ENCODE data around the gene SIGLEC7.
A peak's percentile ranks its signal among the peaks of the same experiment; 100 is the strongest.

The SIGLEC7 gene

DNA sequence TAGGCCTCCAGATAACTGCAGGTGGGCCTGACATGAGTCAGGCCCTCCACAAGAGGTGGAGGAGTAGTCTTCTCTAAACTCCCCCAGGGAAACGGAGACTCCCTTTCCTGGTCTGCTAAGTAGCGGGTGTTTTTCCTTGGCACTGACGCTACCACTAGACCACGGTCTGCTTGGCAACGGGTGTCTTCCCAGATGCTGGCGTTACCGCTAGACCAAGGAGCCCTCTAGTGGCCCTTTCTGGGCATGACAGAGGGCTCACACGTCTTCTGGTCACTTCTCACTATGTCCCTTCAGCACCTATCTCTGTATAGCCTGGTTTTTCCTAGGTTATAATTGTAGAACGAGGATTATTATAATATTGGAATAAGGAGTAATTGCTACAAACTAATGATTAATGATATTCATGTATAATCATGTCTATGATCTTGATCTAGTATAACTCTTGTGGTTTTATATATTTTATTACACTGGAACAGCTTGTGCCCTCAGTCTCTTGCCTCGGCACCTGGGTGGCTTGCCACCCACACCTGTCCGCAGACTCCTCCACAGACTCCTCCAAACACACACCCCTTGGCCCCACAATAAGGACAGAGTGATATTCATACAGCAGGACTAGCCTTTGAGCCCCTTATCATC lies 27.3 kb downstream of the SIGLEC7 start:
- peak; percentile 63 for DNase-seq

DNA sequence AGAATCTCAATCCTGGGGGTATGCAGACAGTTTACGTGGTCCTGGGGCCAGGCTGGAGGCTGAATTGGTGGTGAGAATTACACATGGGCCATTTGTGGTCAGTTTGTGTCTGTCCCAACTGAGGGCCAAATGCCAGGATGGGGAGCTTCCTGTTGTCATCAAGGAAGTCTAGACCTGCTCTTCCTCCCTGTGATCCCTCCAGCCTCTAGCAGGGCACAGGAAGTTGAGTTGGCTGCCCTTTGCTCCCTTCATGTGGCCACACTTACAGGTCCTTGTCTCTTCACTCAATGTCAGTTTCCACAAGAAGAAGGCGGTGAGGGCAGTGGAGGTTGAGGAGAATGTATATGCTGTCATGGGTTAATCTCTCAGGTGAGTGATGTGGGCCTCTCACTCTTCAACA lies 30.1 kb downstream of the SIGLEC7 start:
- DNase-seq: no peak

DNA sequence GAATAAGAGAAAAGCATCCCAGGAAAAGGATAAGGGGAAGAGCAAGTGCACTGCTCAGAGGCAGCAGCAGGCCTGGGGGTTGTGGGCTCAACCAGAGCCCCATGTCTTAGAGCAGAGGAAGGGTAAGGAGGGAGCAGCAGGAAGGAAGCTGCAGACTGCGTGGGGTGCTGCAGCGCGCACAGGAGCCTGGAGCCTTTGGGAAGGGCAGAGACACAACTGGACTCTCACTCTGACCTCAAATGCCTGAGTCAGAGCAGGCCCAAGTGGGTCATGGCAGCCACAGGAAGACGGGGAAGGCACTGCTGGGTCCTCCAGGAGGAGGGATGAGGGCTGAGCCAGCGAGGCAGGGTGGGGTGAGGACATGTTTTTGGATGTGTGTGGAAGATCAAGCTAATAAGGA lies 31.6 kb downstream of the SIGLEC7 start:
- no peak for DNase-seq

DNA sequence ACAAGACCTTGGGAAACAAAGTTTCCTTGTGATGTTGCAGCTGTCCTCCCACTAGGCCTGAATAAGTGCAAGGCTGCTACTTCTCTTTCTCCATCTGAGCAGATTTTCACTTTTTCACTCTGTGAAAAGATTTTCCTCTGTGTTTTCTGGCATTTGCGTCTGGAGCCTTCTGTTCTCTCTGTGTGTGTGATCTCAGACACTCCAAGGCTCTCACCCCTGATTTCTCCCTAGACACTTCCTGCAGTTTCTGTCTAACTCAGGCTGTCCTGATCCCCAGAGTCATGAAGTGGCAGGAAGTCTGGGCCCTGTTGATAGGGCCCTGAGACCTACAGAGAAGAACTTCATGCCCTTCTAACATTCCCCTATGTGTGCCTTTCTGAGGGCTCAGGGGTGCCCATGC lies 37.2 kb downstream of the SIGLEC7 start:
- no peak for DNase-seq

DNA sequence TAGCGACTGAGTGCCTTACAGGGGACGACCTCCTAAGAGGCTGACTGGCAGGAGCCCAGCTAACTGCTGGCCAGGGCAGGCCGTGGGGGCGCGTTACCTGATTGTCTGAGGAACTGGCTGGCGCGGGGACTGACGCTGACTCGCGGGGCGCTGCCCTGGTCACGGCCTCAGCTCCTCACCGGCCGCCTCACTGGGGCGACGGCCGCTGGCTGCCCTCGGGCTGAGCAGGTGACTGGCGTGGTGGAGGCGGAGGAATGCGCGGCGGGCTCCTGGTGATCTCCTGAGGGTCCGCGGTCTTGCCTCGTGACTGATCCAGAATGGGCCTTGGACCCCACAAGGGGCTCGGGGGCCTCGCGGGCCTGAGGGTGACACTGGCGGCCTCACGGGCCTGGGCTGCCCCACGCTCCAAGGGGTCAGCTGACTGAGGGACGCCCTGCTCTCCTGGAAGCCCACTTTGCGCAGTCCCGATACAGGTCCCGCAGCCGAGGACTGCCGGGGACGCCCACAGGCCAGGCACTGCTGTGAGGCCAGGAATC lies 39.3 kb downstream of the SIGLEC7 start:
- DNase-seq: no peak

DNA sequence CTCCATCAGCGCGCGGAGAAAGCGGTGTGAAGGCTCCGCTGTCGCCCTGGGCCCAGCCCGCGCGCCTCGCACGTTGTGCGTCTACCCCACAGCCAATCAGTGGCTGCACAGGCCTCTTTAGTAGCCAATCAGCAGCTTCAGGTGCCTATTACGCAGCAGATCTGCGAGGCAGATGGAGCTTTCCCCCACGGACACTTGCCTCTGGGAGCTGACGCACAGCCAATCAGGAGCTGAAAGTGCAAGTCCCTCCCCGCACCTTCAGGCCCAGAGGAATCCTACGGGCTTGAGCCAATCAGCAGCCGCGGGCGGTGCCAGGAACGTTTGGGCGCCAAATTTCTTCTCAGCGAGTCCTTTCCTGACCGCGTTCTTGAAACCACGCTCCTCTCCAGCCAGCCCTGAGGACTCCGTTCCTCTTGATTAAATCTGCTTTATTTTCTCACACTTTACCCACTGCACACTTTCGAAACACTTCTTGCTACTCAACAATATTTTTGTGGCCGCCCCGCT lies 39.9 kb downstream of the SIGLEC7 start:
- peak; percentile 44 for DNase-seq

DNA sequence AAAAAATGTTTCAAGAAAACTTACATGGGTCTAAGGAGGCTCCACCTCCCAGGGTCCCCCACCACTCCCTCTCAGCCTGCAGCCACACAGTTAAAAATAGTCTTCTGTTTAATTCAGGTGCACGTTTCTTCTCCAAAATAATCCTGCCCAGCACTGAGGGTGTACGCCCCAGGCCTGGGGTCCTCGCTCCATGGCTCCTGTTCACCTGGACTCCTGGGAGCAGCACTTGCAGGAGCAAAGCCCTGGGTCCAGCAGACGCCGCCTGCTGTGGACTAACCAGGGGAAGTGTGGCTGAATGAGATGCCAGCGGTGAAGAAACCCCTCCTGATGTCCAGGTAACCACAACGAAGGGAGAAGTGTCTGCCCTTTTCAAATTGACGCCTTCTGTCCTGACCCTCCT lies 41.5 kb downstream of the SIGLEC7 start:
- no peak for DNase-seq

DNA sequence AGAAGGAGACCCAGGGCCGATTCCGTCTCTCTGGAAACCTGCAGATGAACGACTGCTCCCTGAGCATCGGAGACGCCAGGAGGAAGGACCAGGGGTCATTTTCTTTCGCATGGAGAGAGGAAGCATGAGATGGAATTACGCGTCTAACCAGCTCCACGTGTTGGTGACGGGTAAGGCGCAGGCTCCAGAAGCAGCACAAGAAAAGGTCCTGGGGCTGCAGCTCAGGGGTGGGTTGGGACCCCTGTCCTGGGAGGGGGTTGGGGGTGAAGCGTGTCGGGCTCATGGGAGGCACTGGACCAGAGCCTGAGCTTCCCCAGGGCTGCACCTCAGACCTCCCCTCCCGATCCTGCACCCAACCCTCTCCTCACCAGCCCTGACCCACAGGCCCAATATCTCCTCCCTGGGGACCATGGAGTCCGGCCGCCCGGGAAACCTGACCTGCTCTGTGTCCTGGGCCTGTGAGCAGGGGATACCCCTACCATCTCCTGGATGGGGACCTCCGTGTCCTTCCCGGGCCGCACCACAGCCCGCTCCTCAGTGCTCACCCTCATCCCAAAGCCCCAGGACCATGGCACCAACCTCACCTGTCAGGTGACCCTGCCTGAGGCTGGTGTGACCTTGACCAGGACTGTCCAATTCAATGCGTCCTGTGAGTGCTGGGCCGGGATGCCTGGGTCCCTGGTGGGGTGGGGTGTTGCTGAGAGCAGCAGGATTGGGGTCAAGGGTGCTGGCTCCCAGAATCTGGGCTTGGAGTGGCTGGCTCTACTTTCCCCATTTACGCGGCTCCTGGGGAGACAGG lies 43.2 kb downstream of the SIGLEC7 start:
- no peak for DNase-seq

DNA sequence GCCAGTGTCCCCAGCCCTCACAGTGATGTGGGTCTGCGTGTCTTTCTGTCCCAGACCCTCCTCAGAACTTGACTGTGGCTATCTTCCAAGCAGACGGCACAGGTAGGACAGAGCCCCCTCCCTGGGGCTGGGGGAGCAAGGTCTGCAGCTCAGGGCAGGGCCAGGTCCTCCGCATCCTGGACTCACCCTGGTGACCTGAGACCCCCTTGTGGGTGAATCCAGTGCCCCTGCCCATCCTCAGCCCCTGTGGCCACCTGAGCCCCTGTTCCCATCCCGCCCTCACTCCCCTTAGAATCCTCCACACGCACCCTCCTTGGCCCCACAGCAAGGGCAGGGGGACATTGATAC lies 43.7 kb downstream of the SIGLEC7 start:
- no peak for DNase-seq

DNA sequence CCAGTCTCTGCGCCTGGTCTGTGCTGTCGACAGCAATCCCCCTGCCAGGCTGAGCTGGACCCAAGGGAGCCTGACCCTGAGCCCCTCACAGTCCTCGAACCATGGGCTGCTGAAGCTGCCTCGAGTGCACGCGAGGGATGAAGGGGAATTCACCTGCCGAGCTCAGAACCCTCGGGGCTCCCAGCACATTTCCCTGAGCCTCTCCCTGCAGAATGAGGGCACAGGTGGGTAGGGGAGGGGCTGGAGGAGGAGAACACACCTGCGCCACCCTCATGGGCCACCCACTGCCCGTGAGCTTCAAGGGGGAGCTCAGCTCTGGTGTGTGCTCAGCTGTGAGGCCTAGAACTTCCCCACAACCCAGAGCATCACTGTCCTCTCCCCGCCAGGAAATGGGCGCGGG lies 44.2 kb downstream of the SIGLEC7 start:
- DNase-seq: no peak

DNA sequence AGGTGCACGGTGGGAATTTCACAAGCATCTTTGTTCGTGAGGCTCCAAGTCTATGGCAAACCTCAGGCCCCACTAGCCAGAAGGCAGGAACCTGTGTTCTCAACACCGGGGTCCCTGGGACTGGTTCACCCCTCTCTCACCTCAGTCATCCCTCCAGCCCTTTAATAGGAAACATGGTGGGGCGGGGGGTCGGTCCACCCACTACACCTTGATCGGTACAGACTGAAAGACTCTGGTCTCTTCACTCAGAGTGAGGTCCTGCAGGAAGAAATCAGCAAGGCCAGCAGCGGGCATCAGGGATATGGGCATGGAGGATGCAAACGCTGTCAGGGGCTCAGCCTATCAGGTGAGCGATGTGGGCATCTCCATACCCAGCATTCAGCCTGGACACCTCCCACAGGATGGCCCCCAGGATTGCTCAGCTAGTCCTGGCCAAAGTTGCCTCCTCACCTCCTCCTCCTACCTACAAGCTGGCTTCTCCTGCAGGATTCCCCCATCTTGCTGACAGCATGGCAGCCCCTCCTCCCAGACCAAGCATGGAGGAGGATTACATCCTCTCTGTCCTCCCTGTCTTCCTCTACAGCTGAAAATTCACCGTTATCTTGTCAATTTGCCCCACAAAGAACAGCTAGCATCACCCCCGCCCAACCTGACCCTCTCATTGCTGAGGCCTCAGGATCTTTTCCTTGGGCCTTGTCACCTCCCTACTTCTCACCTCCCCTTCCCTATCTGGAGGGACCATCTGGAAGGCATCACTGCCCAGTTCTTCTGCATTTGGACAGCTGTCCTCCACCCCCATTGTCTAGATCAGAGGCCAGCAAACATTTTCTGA lies 45.5 kb downstream of the SIGLEC7 start:
- no peak for DNase-seq

DNA sequence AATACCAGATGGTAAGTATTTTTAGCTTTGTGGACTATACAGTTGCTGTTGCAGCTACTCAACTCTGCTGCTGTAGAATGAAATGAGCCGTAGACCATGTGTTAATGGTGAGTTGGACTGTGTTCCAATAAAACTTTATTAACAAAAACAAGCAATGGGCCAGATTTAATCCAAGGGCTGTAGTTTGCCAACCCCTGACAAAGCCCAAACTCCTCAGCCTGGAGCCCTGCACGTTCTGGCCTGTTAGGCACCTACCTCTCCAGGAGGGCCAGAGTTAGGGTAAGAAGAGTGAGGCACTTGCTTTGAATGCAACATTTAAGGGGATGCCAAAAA lies 46.1 kb downstream of the SIGLEC7 start:
- no peak for DNase-seq

DNA sequence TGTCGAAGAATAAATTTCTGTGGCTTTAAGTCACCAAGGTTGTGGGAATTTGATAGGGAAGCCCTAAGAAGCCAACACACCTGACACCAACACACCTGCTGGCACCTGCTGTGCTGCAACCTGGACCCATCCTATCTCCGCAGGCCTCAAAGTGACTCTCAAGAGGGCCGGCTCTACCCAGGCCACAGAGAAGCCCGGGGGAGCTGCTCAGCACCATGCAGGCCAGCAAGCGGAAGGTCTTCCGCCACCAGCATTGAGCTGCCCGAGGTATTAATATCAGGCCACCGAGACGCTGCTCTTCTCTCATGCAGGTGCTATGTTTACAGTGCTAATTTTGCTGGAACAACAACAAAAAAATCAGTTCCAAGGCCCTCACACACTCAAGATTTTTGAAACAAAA lies 50.6 kb downstream of the SIGLEC7 start:
- DNase-seq: no peak

DNA sequence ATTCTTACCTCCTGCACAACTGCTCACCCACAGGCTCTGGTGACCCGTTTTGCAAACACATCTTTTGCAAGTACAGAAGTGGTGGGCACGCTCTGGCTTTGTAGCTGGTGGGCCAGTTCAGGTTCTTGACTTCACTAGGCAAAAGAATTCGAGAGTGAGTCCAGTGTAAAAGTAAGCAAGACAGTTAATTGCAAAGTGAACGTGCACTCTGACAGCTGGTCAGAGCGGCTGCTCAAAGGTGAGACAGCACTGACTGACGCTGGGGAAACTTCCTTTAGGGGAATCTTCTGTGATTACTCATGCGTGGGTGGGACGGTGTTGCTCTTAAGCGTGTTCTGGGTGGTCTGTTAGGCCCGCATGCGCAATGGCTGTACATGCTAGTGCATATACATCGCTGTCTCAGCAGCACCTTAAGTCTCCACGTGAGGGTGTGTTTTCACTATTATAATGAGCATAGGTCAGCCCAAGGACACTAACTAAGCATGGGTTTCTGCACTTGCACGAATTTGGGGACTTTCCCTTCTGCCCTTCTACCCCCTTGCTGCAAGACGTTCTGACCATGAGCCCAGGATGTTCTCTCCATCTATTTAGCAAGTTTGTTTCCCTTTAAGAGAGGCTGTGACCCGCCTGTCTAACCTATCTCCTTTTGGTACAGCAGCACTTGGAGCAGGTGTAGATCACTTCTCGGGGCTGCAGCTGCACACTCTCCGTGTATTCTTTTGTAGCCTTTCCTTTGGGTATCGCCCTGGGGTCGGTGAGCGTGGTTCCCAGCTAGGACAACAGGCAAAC lies 52.6 kb downstream of the SIGLEC7 start:
- DNase-seq: peak; percentile 9

DNA sequence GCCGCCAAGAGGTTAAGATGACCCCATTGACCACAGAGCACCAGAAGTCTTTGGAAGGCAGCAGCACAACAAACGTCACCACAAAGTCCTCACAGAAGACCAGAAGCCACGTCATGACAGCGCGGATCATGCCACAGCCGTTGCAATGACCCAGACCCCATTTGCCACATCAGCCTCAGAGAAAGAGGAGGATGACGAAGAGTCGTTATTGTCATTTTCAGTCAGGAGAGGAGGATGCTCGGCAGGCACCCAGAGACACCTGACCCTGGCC lies 53.1 kb downstream of the SIGLEC7 start:
- no peak for DNase-seq

DNA sequence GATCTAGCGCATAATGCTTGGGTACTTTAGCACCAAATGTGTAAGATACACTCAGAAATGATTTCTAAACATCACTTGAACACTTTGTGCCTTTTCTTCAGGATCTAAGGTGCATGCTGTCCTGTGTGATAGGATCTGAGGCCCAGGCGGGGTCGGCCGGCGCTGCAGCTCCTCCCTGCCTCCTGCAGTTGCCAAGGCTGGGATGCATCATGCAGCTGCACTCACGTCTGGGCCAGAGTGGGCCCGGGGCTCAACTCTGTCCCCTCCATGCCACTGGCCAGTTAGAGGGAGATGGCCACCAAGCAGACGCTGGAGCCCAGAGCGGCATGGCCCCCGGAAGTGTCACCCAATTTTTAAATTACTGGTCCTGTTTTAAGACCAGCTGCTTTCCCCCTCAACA lies 53.5 kb downstream of the SIGLEC7 start:
- no peak for DNase-seq

DNA sequence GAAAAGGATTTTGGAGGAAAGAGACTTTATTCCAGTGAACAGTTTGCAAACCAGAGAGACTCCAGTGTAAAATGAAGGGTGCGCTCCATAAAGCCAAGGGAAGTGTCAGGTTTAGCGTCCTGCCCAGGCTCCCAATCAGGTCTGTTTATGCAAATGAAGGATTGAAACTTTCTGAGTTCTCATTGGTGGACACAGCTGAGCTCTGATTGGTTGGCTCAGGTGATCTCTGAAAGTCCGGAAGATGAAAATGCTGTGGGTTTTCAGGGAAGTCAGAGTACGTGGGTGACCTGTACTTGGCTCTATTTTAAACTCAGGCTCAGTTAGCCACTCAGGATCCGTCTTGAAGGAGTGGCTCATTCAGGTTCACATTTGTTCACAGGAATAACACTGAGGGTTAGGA lies 54.1 kb downstream of the SIGLEC7 start:
- DNase-seq: no peak

DNA sequence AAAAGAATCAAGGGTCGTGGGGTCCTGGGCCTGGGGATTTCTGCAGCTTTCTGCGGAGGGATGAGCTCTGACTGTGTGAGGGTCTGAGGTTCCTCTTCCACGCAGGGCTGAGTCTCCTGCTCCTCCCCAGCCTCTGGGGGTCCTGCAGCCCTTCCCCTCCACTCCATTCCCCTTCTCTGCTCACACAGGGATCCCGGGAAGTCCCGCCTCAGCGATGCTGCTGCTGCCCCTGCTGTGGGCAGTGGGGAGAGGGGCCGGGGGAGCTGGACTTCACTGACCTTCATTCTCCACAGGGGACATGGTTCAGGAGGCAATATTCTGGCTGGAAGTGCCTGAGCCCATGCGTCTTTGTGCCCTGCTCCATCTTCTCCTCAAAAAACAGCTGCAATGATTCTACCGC lies 56.5 kb downstream of the SIGLEC7 start:
- no peak for DNase-seq

DNA sequence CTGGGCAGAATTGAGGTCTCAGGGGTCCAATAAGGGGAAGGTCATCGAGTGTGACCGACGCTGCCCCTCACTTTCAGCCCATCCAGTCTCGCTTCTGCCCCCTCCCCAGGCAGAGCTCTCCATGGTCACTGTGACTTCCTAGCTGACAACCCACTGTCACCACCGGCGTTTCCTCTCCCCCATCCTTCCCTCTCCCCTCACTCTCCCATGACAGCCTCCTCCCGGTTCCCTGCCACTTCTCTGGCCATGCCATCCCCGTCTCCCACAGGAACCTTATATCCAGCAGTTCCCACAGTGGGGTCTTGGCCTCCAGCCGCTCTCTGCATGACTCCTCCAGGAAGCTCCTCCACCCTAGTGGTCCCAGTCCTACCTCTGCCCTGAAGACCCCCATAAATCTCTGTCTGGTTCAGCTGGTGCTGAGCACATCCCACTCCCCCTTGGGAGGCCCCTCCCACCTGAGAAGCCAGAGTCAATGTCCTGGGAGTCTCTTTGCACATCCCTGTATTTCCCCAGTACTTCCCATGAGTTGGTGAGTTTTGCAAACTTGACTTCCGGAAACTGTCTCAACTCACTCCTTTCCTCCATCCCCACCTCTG lies 58.1 kb downstream of the SIGLEC7 start:
- no peak for DNase-seq

DNA sequence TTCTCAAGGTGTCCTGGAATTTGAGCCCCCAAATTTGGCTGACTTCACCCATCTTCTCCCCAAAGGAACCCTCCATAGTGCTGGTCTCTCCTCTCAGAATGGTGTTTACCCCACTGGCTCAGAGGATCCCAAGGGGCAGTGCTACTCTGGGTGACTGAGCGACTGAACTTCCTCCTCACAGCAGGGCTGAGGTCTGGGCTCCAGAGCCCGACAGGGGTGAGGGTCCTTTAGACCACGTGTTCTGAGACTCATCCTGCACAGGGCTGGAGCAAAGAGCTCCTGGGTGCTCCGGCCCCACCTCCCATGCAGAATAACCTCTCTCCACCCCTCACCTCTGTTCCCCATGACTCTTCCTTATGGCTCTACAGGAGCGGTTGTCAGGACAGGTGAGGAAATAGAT lies 59.6 kb downstream of the SIGLEC7 start:
- no peak for DNase-seq

All from CD4-positive, alpha-beta T cell treated with Interferon gamma for 1 hour (primary cell).